Prostate gland (tissue), 2 donors: Measurements from ENCODE around the gene BPIFB2. TPM values are rescaled to one million over a fixed set of nuclear protein-coding genes. Genes with fewer than 3 reads are reported as not detected.

Source experiments
- DNase-seq: peaks from one replicate; pipeline ENCODE4 v3.0.0-alpha.2; 2019; ENCODE audit warnings: low spot score
- H3K27ac ChIP-seq, 2 donors: fragments of 200-600 bp; sonication (generic); 2 replicates each; pipeline ENCODE4 v1.5.1; 2017 to 2019
- H3K27me3 ChIP-seq: fragments of 200-600 bp; sonication (generic); replicated peaks from 2 replicates; pipeline ENCODE4 v1.5.1; 2019; ENCODE audit not compliant: insufficient read depth
- H3K36me3 ChIP-seq, 2 donors: fragments of 200-600 bp; sonication (generic); 1 replicate in 1 of 2; 2 replicates in 1 of 2; pipeline versions ENCODE4 v1.5.1 to v1.8.1; 2017 to 2019
- H3K4me1 ChIP-seq: fragments of 200-600 bp; sonication (generic); replicated peaks from 2 replicates; pipeline ENCODE4 v1.5.1; 2019
- H3K4me3 ChIP-seq, 2 donors: fragments of 200-600 bp; sonication (generic); 2 replicates each; pipeline ENCODE4 v1.5.1; 2017 to 2019
- H3K9me3 ChIP-seq: fragments of 200-600 bp; sonication (generic); 2 replicates; pipeline ENCODE4 v1.5.1; 2017
- POLR2A ChIP-seq: fragments of 450-650 bp; IDR thresholded peaks from one replicate; pipeline ENCODE4 v1.6.1; 2016; ENCODE audit warnings: antibody characterized with exemption, mild to moderate bottlenecking
- POLR2AphosphoS5 ChIP-seq: sonication (generic); formaldehyde crosslinking; IDR thresholded peaks from one replicate; pipeline ENCODE4 v1.6.1; 2017; ENCODE audit warnings: antibody characterized with exemption
- WGBS: methylation state at CpG from one replicate; pipeline ENCODE4 v1.1.5; 2018; 5-methylcytosine and 5-hydroxymethylcytosine counted together
- intact Hi-C: fragments of 100-400 bp; cut with DNase I; formaldehyde crosslinking; loops from one replicate; pipeline ENCODE4 v1.14.2; 2022
- total RNA-seq, 2 donors: library from RNA; depleted of rRNA; stranded (reverse); fragments of >200 nt; gene quantifications; one replicate each; pipeline ENCODE4 v1.1.0, GENCODE V29; 2016
- TF ChIP-seq, protein P1 (sequence below), 4 experiments: fragments of 200-600 bp in 2 of 4; fragments of 450-650 bp in 2 of 4; sonication (generic) in 2 of 4; IDR thresholded peaks; 1 replicate in 3 of 4; 2 replicates in 1 of 4; pipeline ENCODE4 v1.5.1; 2016 to 2019; ENCODE audit warnings: antibody characterized with exemption in 4 of 4, mild to moderate bottlenecking in 2 of 4, moderate library complexity in 2 of 4

The BPIFB2 gene
- total RNA-seq, 2 donors from 2014 or later = 5.1 TPM; not detected in 1

DNA sequence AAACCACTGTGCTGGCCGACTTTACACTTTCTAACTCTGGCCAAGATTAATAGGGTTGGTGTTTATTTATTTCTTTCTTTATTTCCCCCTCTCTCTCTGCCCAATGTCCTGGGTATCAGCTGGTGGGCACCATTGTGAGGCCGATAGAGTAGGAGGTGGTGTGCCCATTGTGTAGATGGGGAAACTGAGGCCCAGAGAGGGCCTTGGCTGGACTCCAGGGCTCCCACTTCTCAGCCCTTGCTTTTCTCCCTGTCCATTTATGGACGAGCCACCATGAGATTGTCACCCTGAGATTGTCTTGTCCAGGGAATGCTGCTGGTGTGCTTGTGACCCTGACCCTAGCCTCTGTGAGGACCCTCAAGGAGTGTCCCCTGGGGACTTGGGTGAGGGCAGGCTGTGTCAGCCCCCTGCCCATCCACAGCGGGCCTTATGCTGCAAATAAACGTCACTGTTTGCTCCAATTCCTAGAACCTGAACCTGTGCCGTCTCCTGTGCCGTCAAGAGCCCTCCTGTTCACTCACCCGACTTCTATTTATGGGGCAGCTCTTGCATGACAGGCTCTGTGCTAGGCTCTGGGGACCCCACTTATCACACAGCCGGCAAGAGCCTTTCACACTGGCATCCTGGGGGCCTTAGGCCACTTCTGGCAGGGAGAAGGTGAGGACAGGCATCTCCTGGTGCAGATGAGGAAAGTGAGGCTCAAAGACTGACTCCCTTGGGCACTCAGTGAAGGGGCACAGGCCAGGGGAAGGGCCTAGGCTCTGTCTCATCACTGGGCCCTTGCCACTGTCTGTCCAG lies 28.1 kb upstream of the BPIFB2 start:
- no peaks in the 10 kb centered on the region for H3K36me3 ChIP-seq
- no peak overlapping the region for H3K4me3 ChIP-seq
- H3K27me3 ChIP-seq = no peaks in the 10 kb centered on the region
- TF ChIP-seq POLR2A = no peak
- TF ChIP-seq, protein P1, sequence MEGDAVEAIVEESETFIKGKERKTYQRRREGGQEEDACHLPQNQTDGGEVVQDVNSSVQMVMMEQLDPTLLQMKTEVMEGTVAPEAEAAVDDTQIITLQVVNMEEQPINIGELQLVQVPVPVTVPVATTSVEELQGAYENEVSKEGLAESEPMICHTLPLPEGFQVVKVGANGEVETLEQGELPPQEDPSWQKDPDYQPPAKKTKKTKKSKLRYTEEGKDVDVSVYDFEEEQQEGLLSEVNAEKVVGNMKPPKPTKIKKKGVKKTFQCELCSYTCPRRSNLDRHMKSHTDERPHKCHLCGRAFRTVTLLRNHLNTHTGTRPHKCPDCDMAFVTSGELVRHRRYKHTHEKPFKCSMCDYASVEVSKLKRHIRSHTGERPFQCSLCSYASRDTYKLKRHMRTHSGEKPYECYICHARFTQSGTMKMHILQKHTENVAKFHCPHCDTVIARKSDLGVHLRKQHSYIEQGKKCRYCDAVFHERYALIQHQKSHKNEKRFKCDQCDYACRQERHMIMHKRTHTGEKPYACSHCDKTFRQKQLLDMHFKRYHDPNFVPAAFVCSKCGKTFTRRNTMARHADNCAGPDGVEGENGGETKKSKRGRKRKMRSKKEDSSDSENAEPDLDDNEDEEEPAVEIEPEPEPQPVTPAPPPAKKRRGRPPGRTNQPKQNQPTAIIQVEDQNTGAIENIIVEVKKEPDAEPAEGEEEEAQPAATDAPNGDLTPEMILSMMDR (IDR thresholded peaks at IDR 0.05) = no peak
- no peak for TF ChIP-seq POLR2AphosphoS5
- 78% methylated on average over 9 of the region's 9 CpGs for WGBS
- intact Hi-C loops = no loop called here
- no peak for DNase-seq
- H3K4me1 ChIP-seq = no peaks in the 10 kb centered on the region
- H3K9me3 ChIP-seq = no peaks in the 10 kb centered on the region
- H3K27ac ChIP-seq = no peak overlapping the region

DNA sequence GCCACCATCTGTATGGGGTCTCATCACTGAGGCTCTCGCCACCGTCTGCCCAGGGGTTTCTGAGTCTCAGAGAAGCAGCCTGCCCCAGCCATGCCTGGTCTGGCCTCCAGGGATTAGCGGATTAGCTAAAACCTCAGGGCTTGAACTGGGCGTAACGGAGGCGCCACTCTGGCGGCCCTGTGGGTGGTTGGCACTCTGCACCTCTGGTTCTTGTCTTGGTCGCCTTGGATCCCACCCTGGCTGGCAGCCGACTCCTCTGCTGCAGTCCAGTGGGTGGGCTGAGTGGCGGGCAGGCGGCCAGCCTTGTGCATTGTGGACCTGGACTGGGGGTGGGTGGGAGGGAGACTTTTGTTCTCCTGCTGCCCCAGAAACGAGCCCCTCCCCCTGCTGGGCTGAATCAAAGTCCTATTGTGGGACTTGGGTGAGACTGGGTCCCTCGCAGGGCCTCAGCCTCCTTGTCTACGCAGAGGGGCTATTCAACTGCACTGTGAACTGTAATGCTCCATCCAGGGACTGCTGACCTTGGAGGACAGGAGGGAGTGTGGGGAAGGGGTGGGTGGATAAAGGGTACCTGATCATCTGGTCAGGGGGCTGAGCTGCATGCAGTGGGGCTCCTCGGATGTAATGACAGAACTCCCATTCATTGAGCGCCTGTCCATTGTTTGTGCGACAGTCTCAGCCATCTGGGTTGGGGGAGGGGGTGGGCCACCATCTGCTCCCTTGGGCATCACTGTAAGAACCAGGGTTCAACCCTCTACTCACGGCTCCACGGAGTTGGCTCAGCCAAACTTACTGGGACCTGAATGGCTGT lies 27.2 kb upstream of the BPIFB2 start:
- H3K27me3 ChIP-seq = no peaks in the 10 kb centered on the region

GRCh38 chr20:32980990-32981389 lies 26.5 kb upstream of the BPIFB2 start:
- TF ChIP-seq, protein P1 (IDR thresholded peaks at IDR 0.05) = no peak
- TF ChIP-seq POLR2A (no peak), POLR2AphosphoS5 (no peak)
- intact Hi-C loops = no loop called here
- H3K36me3 ChIP-seq = no peaks in the 10 kb centered on the region
- H3K27me3 ChIP-seq = no peaks in the 10 kb centered on the region
- H3K27ac ChIP-seq = no peak overlapping the region
- DNase-seq = no peak
- H3K4me1 ChIP-seq = no peaks in the 10 kb centered on the region
- no peak overlapping the region for H3K4me3 ChIP-seq
- WGBS = 92% methylated on average over 6 of the region's 6 CpGs
- H3K9me3 ChIP-seq = no peaks in the 10 kb centered on the region

More for the DNA sequence above, 27.2 kb upstream of the BPIFB2 start:
- Histone ChIP-seq H3K36me3 (no peaks in the 10 kb centered on the region), H3K4me1 (no peaks in the 10 kb centered on the region), H3K9me3 (no peaks in the 10 kb centered on the region), H3K27ac (no peak overlapping the region), H3K4me3 (no peak overlapping the region)
- no peak for DNase-seq
- intact Hi-C loops = no loop called here
- WGBS = 66% methylated on average over 16 of the region's 19 CpGs
- TF ChIP-seq POLR2A = no peak
- TF ChIP-seq, protein P1 (IDR thresholded peaks at IDR 0.05) = no peak
- TF ChIP-seq POLR2AphosphoS5 = no peak

- DNase-seq = peak; percentile 6
- TF ChIP-seq POLR2A (no peak), POLR2AphosphoS5 (no peak)
- TF ChIP-seq, protein P1 (IDR thresholded peaks at IDR 0.05) = no peak
- H3K36me3 ChIP-seq = no peaks in the 10 kb centered on the region
- H3K4me3 ChIP-seq = no peak overlapping the region
- H3K9me3 ChIP-seq = no peaks in the 10 kb centered on the region
- H3K4me1 ChIP-seq = no peaks in the 10 kb centered on the region
- intact Hi-C loops = no loop called here
- 44% methylated on average over 10 of the region's 10 CpGs for WGBS
- no peak overlapping the region for H3K27ac ChIP-seq
- H3K27me3 ChIP-seq = no peaks in the 10 kb centered on the region
Measured at GRCh38 chr20:32982617-32983458, 24.7 kb upstream of the BPIFB2 start.
